SW 1271 (cell line): ENCODE results near the gene SLAMF7.
A peak's percentile ranks its signal among the peaks of the same experiment; 100 is the strongest.
"Not testable (repeated sequence)": the region's sequence is repeated elsewhere in the genome, so short reads cannot be mapped to it uniquely, and the experiment has no call there.

Experiments used
- DNase-seq, 2 experiments: peaks; one replicate each; lab custom pipeline; 2025; lab: John Stamatoyannopoulos, UW

The SLAMF7 gene

GRCh38 chr1:160774886-160775719 is 36.1 kb downstream of the SLAMF7 start:
- no peak for DNase-seq

GRCh38 chr1:160776178-160776577 is 37.1 kb downstream of the SLAMF7 start:
- DNase-seq: no peak

- DNase-seq: peak in 1 of 2 experiments; percentile 8
Measured at GRCh38 chr1:160777486-160778089, 38.5 kb downstream of the SLAMF7 start.

DNA sequence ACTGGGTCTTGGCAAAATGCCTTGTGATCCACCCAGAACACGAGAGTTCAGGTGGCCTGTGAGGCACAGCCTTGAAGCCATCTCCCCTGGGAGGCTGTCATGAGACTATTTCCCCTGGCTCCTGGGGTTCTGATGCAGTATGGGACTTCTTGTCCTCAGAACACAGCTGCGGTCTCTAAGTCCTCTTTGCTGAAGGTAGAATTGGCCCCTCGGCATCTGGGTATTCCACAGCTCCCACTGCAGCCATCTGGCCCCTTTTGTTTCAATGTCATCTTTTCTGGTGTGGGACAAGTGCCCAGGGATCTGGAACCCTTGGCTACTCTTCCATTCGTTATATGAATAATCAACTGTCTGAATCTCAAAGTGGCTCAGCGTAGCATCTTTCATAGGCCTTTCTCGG is 39.9 kb downstream of the SLAMF7 start:
- no peak for DNase-seq

DNA sequence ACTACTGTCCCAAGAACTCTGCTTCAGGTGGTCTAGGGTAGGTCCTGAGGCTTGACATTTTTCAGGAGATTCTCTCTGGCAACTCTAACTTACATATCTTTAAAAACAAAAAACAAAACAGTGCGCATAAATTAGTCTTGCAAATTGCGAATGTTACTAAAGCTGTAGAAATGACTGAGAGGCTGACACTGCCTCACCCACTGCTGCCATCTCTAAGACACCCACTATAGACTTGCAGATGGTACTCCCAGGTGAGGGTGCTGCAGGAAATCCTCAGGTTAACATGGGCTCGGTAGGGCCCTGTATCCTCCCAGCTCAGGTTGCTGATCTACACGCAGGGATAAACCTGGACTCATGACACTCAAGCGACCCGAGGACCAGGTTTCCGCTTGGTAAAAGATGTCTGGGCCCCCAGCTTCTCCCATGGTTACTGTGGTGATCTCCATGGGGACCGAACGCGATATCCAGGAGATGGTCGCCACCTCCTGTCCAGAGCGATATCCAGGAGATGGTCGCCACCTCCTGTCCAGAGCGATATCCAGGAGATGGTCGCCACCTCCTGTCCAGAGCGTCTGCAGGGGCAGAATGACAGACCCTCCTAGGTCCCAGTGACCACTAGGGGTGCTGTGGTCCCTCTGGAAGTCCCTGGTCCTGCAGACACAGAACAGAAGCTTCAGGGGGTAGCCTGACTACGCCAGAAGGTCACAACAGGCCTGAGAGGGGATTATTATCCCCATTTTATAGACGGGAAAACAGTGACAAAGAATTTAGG is 40.8 kb downstream of the SLAMF7 start:
- peak in 1 of 2 experiments; percentile 3 for DNase-seq

DNA sequence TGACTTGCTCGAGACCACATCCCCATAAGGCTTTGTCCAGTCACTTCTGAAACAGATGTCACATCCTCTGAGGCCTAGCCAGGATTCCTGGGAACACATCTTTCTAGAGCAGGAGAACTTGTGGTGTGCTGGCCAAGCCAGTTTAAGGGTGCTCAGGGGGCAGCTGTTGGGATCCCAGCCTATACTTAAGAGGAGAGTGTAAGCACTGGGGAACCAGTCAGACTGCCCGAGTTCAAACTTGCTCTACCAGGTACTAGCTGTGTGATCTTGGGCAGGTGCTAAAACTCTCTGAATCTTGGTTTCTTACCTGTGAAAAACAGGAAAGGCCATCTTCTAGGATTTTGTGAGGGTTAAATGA is 41.3 kb downstream of the SLAMF7 start:
- DNase-seq: no peak

- no peak for DNase-seq
Measured at GRCh38 chr1:160781186-160781766, 42.2 kb downstream of the SLAMF7 start.

GRCh38 chr1:160781914-160782689 is 43.1 kb downstream of the SLAMF7 start:
- DNase-seq: no peak

- DNase-seq: not testable (repeated sequence)
Measured at GRCh38 chr1:160782988-160783765, 44.1 kb downstream of the SLAMF7 start.

DNA sequence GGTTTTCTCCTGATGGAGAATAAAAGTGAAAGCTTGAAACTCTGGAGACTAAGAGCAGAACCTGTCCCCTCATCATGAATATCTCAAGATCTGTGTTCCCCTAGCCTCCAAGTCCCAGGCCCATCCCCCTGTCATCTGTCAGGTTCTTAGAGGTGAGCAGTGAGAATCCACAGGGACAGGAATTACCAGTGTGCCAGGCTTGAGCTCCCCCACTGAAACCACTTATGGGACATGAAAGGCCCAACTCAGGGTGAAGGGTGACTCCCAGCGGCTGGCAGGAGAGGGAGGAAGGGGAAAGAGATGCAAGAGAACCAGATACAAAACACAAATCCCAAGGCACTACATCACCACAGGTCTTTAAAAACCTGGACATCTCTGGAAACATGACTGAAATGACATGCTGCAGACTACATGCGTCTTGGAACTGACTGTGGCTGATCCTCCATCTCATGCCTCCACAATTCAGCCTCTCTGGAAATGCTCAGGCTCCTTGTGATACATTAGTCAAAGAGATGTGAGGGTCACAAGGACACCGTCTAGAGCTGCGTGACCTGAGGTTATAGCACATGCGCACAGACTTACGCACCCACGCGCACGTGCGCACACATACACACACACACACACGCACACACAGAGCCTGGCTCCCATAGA is 50.1 kb downstream of the SLAMF7 start:
- DNase-seq: no peak

DNA sequence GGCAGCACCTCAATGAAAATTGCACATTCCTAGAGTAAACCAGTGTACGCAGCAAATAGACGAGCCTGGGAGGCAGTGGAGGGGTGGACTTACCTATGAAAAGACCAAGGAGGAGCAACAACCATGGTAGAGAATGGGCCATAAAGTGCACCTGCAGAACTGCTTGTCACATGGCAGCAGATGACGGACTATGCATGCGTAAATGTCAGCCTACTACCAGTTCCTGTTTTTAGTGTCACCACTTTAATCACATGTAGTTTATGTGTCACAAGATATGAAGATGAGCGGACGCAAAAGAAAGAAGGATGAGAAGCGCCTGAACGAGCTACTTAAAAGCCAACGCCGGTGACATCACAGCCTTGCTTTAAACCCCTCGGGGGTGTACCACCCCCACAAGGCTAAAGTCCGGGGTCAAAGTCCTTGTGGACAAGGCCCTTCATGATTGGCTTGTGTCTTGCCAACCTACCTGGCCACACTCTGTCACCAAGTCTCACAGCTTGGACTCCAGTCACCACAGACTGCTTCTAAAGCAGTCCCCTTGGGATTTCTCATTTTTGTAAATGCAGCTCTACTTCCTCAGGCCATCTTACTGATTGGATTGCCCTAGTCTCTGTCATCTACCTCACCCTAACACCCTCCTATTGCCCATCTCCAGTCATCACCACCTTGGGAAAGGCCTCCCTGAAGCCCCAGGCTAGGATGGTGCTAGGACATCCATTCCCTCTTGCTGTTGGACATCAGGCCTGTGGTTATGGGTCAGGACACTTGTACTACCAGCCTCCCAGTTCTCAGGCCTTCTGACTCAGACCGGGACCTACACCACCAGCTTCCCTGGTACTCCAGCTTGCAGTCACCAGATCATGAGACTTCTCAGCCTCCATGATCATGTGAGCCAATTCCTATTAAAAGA is 50.9 kb downstream of the SLAMF7 start:
- DNase-seq: no peak

DNA sequence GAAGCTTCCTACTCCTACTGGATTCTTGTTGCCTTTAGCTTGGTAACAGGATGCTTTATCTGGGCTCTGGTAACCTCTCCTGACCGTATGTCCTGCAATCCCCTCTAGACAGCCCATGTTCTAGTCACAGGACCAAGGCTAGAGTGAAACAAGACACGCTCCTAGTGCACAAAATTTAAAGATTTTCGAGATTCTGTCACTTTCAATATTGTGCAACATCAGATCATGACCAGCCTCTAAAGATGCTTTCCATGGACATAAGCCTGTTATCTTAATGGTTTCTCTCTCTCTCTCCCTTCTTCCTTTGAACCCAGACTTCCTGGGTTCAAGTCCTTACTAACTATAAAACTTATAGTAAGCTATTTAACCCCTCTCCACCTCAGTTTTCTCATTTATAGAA is 55.3 kb downstream of the SLAMF7 start:
- DNase-seq: no peak

- DNase-seq: no peak
Measured at GRCh38 chr1:160795951-160796383, 56.9 kb downstream of the SLAMF7 start, which contains the start of gene LY9. Gene LY9 (plus strand): TSS chr1:160796174. CDS start chr1:160796188, 14 bp downstream.

GRCh38 chr1:160797271-160797709 is 58.2 kb downstream of the SLAMF7 start:
- no peak for DNase-seq

- DNase-seq: no peak
Measured at GRCh38 chr1:160797861-160798273, 58.8 kb downstream of the SLAMF7 start.

GRCh38 chr1:160798439-160798838 is 59.4 kb downstream of the SLAMF7 start:
- no peak for DNase-seq

DNA sequence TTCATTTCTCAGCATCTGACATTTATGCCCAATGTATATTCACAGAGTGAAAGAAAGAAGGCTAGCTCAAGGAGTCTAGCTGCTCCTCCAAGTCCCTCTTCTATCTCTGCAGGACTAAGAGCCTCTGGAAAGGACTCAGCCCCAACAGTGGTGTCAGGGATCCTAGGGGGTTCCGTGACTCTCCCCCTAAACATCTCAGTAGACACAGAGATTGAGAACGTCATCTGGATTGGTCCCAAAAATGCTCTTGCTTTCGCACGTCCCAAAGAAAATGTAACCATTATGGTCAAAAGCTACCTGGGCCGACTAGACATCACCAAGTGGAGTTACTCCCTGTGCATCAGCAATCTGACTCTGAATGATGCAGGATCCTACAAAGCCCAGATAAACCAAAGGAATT is 60.6 kb downstream of the SLAMF7 start:
- no peak for DNase-seq

DNA sequence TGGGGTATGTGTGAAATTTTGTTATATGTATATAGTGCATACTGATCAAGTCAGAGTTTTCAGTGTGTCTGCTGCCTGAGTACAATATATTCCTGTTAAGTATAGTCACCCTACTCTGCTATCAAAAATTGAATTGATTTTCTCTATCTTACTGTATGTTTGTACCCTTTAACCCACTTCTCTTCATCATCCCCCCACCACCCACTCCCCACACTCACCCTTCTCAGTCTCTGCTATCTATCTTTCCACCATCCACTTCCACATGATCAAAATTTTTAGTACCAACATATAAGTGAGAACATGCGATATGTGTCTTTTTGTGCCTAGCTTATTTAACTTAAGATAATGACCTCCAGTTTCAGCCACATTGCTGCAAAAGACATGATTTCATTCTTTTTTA is 61.1 kb downstream of the SLAMF7 start:
- no peak for DNase-seq
